Left colon (tissue), 2 donors: ENCODE measurements around the gene CLTRN. TPM values are rescaled to one million over a fixed set of nuclear protein-coding genes. Genes with fewer than 3 reads are reported as not detected.
"Not testable (repeated sequence)": the region's sequence is repeated elsewhere in the genome, so short reads cannot be mapped to it uniquely, and the experiment has no call there.

Source experiments
- ATAC-seq: fragments of 200-7000 bp; cut with Tn5 transposase; one replicate; pipeline ENCODE4 v1.9.1; 2020; ENCODE audit warnings: mild to moderate bottlenecking, moderate library complexity
- DNase-seq, 2 donors: peaks; one replicate each; pipeline ENCODE4 v3.0.0-alpha.2; 2020
- intact Hi-C, 2 donors: fragments of 100-400 bp; cut with DNase I in 1 of 2; cut with micrococcal nuclease in 1 of 2; formaldehyde crosslinking; loops; one replicate each; pipeline versions ENCODE4 v1.11.2 to v1.14.0; 2022; cut with DNase I, micrococcal nuclease
- total RNA-seq, 2 donors: library from RNA; stranded (reverse); fragmentation: NEBNext Ultra II Directional; extraction: Animal tissue kit (Norgen Biotek cat#: 25700); gene quantifications; one replicate each; pipeline ENCODE4 v1.2.1, GENCODE V29; 2021
- donor health status: DM: no; HTN: no; CAD: no.
- donor health status: DM: yes; HTN: yes; CAD: no.

Gene CLTRN
- total RNA-seq, 2 donors from 2014 or later: 0.28 TPM; not detected in 1

DNA sequence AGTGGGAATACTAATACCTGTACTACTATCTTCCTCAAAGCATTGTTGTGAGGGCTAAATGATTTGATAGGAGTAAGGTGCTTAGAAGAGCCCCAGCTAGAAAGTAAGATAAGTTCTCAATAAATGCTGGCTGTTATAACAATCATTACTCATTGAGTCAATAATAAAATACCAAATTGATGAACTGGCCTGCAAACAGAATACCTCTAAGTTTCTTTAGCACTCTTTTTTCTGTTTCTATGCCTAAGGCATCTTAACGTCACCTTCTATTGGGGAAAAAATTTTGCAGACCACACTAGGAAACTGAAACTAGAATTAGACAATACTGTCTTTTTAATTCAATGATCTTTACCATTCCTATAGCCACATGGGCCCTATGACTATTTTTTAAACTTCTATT lies 1.2 kb downstream of the CLTRN start:
- DNase-seq: no peak
- intact Hi-C loops: no loop called here
- ATAC-seq: no peak

DNA sequence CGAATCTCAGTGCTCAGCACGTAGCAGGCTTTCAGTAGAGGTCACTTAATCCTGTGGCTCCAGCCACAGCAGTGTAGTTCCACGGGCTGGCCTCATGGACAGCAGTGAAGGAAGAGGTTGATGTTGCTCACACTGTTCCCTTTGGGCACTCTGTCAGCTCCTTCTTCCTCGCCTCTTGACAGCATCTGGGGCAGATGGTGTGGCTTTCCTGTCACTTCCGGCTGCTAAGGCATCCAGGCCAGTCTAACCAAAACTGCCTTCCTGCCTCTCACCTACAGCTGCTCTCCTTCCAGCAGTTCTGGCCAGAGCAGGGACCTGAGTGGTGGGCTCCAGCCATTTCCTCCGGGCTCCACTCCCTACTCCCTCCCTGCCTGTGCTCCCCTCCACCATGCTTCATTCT lies 9.8 kb downstream of the CLTRN start:
- intact Hi-C loops, ATAC-seq: not testable (repeated sequence)

DNA sequence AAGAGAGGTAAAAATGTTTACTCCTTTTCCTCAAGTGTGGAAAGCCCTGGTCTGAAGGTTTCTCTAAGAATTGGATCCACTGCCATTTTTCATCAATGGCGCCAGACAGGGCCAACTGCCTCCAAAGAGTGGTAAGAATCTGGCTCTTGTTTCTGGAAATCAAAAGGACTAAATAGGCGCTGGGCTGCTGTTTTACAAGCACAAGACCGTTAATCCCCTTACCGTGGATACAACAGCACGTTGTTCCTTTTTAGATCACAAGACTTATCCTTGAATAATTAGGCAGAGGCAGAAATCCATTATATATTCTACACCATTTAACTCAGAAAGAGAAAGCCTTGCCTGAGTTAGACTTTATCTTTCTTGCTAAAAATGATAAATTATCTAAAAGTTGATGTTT lies 10.6 kb downstream of the CLTRN start:
- intact Hi-C loops: no loop called here
- ATAC-seq (no peak), DNase-seq (no peak)

More for the DNA sequence above, 9.8 kb downstream of the CLTRN start:
- DNase-seq: not testable (repeated sequence)

DNA sequence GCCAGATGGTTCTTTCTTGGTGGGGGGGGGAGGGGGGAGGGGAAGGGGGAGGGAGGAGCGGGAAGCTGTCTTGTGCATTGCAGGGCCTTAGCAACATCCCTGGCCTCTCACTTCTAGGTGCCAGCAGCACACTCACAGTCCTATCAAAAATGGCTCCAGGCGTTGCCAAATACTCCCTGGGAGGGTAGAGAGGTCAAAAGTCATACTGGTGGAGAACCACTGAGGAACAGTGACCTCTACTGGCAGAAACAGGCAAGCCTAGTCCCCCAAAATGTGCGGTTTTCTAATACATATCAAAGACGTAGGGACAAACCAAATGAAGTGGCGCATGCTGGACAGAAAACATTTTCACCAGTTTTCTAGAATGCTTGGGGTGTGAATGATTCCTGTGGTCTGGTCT lies 17.1 kb downstream of the CLTRN start:
- ATAC-seq: peak; percentile 66
- intact Hi-C loops, DNase-seq: not testable (repeated sequence)

DNA sequence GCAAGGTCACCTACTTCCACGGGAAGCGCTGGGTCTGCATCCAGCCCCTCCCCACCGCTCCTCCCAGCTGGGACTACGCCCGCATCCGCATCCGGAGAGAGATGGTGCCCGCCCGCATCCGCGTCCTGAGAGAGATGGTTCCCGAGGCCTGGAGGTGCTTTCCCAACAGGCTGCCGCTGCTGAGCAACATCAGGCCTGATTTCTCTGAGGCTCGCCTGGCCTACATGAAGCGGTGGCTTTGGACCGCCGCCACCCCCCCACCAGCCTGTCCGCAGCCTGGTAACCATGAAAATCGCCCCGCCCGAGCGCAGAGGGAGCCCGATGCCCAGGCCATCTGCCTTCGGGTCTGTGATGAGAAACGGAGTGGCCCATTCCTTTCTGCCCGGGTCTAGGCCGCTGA lies 18.1 kb downstream of the CLTRN start:
- ATAC-seq: no peak
- intact Hi-C loops: no loop called here
- DNase-seq: no peak

DNA sequence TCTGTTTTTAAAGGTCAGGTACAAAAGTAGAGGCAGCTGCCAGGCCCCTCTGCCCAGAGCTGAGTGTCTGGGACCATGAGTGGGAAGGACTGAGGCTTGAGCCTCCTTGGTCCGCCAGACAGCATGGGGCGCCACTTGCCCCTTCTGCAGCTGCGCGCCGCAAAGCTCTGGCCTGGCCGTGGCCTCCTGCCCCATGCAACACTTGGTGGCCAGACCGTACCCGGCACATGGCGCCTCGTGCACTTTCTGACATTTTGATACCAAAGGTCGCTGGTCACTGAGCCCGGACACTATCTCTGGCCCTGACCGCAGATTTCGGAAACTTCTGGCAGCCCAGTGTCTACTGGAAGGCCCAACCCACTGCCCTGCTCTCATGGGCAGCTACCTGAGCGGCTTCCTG lies 18.6 kb downstream of the CLTRN start:
- ATAC-seq (no peak), DNase-seq (no peak)
- intact Hi-C loops: no loop called here

DNA sequence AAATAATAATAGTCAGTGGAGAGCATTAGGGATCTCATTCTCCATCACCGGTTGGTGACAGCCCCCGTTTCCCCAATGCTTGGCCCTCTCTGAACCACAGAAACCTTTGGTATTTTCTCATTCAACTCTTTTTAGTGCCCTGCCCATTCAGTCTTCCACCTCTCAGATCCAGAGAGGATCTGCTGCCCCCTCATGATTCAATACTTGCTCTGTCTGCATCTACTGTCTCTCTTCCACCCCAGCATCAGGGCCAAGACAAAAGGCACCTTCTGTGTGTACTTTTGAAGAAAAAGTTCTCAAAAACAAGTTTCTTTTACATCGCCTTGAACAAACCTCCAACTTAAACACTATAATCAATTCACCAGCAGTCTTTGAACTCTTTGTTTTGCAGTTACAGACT lies 19.3 kb downstream of the CLTRN start:
- DNase-seq (no peak), ATAC-seq (no peak)

DNA sequence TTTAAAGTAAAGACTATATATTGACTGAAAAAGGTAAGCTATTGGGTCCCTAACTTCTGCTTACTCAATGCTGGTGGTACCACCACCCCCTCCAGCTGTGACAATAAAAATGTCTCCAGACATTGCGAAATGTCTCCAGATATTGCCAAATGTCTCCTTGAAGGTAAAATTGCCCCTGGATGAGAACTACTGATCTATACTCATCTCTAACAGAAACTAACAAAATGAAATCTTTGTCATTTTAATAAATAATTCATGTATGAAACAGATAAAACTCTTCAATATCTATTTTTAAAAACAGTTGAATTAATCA lies 20.1 kb downstream of the CLTRN start:
- intact Hi-C loops: no loop called here
- DNase-seq: no peak
- ATAC-seq: no peak

More for the DNA sequence above, 19.3 kb downstream of the CLTRN start:
- intact Hi-C loops: no loop called here

DNA sequence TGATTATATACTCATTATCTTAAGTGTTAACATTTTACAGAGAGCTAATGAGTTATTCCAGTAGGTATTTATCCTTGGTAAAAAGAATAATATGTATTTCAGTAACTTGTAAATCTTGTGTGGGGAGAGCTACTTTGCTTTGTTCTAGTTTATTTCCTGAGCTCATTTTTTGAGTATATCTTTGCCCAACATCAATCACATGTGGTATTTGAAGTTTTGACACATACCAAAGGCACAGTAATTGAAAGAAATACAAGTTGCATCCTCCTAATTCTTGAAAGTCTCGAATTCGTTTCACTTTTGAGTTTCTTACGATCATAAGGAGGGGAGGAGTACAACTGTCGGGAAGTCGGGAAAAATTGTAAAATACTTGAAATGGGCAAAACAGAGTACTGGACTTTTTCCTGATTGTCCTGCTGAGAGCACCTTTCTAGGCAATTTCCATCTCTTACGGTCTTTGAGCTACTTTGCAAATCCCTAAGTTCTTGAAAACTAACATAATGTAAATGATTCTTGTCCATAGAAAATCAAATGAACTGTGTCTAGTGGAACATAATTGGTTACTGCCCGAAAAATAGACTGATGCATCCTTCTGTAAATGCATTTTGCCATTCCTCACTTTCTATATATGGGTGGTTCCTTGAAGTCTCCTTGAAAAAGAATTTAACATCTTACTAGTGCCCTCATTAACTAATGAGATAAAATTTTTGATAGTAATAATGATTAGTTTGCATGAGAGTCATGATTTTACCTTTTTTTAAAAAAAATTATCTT lies 20.6 kb downstream of the CLTRN start:
- no peak for ATAC-seq
- intact Hi-C loops: no loop called here

DNA sequence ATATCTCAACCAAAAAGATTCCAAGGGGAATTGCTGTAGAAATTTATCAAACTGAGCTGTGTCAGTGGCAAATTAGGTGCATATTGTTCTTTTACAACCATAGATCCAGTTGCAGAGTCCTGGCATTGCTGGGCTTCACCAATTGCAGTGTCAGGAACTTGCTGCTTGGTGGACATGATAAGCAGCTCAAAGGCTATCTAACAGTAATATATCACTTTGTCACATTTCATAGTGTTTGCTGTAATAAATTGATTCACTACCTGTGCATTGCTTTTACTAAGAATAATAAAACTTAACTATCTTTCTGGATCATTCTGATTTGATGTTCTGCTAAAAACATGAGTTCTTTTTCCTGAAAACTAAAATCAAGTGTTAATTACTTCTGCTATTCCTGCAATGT lies 33.0 kb downstream of the CLTRN start:
- intact Hi-C loops: no loop called here
- ATAC-seq: no peak
- no peak for DNase-seq

More for the DNA sequence above, 20.6 kb downstream of the CLTRN start:
- DNase-seq: no peak

DNA sequence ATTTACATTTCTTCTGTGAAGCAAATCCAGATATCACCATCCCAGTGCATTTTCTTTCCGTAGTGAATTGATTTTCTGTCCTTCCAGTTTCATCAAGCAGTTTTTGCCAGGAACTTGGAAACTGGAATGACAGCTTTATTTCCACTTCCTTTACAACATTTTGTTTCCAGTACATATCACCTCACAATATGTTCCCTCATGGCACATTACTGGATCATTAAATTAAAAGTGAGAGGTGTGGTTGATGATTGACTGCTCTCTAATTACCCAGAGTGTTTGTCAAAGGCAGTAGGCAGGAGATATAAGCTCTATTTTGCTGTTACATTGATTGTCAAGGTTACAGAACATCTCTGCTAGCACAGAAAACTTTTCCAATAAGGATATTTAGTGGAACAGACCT lies 41.6 kb downstream of the CLTRN start:
- ATAC-seq (peak; percentile 66), DNase-seq (no peak)
- intact Hi-C loops: no loop called here

DNA sequence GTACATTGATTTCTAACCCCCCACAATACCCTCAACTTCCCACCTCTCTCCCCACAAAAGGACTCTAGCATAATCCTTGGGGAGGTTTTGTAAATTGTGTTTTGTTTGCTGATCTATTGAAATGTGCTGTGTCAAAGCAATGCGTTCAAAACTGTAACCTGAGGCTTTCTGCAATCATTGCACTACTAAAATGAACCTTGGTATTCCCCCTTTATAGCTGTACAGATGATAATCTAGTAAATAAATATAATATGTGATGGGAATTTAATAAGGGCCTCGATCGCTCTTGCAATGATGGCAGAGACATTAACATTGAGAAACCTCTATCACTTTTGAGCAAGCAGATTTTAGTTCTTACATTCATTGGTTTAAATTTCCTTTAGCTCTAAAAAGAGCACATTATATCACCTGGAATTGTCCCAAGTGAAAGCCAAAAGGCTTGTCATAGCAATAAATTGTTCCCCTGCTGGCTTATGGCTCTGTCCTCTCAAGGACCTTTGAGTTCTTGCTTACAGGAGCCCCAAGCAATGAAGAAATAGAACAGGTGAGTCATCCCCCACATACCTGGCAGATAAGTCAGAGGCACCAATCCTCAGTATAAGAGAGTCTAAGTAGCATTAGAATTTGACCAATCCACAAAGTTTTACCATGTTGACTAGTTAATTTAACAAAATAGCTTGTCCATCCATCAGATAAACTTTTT lies 45.4 kb downstream of the CLTRN start:
- intact Hi-C loops: no loop called here
- no peak for DNase-seq
- ATAC-seq: peak; percentile 96

DNA sequence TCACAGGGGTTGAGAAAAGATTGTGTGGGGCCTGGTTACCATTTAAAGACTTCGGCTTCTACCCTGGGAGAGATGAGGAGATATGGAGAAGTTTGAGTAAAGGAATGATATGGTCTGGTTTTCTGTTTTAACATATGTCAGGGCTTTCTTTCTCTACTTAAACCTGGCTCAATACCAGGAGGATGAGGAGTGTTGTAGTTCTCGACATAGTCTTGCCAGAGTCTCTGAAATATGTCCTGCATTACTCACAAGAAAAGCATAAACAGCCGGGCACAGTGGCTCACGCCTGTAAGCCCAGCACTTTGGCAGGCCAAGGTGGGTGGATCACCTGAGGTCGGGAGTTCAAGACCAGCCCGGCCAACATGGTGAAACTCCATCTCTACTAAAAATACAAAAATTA lies 47.5 kb downstream of the CLTRN start:
- DNase-seq: no peak
- ATAC-seq: no peak
- intact Hi-C loops: no loop called here

DNA sequence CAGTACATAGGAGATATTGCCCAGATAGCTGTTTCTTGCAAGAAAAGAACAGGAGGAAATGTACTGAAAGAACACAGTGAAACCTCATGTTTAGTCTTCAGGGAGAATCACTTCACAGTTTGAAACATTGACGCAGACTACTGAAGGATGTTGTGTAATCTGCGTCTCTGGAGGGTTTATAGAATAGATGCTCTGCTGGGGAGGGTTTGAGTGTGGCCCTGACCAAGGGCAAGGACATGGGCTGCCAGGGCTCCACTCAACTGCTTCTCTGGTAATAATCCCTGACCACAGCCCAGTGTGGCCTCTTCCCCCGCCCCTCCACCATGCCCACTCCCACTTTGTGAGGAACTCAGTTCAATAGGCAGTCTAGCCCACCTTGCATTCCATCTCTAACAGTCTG lies 48.1 kb downstream of the CLTRN start:
- intact Hi-C loops: no loop called here

DNA sequence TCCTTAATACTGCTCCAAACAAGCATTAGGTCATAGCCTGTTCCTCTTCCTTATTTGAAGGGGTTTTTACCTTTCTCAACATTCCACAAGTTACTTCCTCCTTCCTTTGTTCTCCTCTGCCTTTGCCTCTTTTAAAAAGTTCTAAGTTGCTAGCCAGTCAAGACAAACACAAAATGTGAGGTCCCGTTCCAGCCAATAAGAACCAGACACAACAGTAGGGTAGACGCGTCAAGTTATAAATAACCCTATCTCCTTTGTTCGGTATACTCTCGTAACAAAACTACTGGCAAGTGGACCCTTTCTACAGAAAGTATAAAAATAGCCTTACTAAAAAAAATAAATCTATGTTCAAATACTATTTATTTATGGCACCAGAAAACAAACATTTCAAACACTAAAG lies 57.5 kb downstream of the CLTRN start:
- intact Hi-C loops: no loop called here
- DNase-seq: no peak

More for the DNA sequence above, 48.1 kb downstream of the CLTRN start:
- ATAC-seq: no peak
- DNase-seq: no peak

DNA sequence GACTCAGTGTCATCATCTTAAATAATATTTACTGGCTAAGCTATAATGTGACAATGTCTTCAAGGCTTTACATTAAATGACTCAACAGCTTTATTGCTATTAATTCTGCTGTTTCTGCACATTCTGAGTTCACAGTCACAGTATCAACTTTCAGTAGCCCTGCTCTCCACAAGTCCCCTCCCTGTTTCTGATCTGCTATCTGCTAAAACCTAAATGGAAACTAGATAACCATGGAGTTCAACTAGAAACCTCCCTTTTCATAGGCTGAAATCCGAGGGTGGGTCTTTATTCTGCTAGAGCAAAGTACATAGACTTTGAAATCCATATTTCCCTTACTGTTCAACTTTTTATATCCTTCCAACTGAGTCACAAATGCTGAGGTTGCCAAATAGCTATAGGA lies 58.5 kb downstream of the CLTRN start:
- no peak for DNase-seq
- intact Hi-C loops: no loop called here
- ATAC-seq: peak; percentile 89

More for the DNA sequence above, 57.5 kb downstream of the CLTRN start:
- ATAC-seq: no peak

DNA sequence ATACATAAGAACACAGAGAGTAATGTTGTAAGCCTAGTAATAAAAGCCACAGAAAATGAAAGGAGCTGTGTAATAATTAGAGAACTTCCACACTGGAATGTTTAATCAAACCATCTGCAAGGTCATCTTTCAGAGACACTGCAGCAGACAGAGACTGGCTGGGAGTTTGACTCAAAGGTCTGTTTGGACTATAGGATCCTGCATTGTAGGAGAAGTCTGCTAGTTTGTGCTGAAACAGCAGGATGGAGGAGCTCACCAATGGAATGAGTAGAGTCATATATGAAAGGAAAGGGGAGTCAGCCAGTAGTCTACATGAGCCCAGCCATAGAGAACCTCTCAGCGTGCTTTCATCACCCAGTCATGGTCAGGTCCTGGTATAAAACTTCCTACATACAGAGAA lies 59.4 kb downstream of the CLTRN start:
- ATAC-seq: peak; percentile 41
- DNase-seq: no peak
- intact Hi-C loops: no loop called here

DNA sequence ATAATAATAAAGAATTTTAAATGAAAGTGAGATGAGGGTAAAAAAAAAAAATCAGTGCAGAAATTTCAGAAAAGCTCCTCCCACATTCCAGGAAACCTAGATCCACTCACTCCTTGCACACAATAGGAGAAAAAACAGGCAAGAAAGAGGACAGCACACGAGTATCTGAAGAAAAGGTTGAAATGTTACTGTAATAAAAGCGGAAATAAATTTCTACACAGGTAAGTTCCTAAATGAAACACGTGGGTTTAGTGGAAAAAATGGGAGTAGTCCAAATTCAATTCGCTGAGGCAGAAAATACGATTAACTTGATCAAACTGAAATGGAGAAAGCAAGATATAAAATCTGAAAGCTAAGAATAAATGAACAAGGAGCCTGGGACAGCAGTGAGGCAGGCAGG lies 61.8 kb downstream of the CLTRN start:
- ATAC-seq: no peak
- intact Hi-C loops: no loop called here
- DNase-seq: no peak

DNA sequence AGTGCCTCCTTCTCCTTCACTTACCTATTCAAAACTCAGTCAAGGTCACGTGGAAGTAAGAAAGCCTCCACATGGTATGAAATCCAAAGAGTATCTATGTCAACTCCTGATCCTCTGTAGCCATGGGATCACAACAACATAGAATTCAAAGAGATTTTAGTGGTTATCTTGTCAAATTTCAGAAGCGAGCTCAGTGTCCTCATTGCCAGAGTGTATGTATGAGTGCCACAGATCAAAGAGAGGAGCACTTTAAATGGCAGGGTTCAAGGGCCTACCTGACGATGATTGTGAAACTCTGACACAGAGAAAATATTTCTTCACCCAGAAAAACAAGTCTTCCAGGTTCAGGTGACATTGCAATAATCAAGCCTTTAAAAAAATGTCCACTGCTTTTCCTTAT lies 62.7 kb downstream of the CLTRN start:
- DNase-seq (no peak), ATAC-seq (no peak)
- intact Hi-C loops: no loop called here

DNA sequence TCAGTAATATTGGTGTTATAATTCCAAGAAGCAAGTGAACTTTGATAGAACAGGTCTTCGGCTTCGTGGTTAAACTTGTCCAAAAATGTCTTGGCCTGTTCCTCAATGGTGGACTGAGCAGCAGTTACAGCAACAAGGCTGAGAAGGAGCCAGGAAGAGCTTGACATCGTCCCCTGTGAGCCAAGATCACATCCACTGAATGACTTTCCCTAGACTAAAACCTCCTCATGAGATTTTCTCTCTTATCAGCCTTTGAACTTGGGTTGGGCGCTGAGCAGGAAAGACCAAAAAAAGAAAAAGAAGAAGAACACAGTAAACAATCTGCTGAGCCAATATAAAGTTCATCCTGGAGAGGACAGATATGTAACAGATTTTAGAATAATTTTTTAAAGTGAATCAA lies 63.9 kb downstream of the CLTRN start, which contains the start of gene ACE2:
Gene ACE2 (minus strand): TSS at position 216 of the 400 bp plus-strand sequence. CDS start 49 bp downstream, at position 167.
- ATAC-seq (peak; percentile 79), DNase-seq (no peak)
- intact Hi-C loops: no loop called here
